Stimulated activated CD8-positive, alpha-beta memory T cell treated with anti-CD3 and anti-CD28 coated beads, Interleukin-2, amount 100 ng/mL, for 1 hour (primary cell): ENCODE measurements around the gene ADD1.
A peak's percentile ranks its signal among the peaks of the same experiment; 100 is the strongest.

Experiments used
- DNase-seq, 2 donors: peaks; one replicate each; pipeline ENCODE4 v3.0.0-alpha.2; 2020; ENCODE audit warnings: low read depth in 2 of 2

The ADD1 gene

GRCh38 chr4:2834001-2834921 lies 9.4 kb upstream of the ADD1 start:
- no peak for DNase-seq

- DNase-seq, result no peak
Observed at GRCh38 chr4:2835978-2836377, 7.7 kb upstream of the ADD1 start.

GRCh38 chr4:2836391-2836859 lies 7.2 kb upstream of the ADD1 start:
- no peak for DNase-seq

- DNase-seq, result no peak
Observed at GRCh38 chr4:2837110-2837903, 6.3 kb upstream of the ADD1 start.

GRCh38 chr4:2837904-2838496 lies 5.6 kb upstream of the ADD1 start:
- peak; percentile 48 to 57 for DNase-seq

GRCh38 chr4:2839060-2839459 lies 4.6 kb upstream of the ADD1 start:
- DNase-seq, result no peak

GRCh38 chr4:2842687-2843262 lies 869 bp upstream of the ADD1 start:
- DNase-seq, result no peak

GRCh38 chr4:2843941-2844584 lies 419 bp downstream of the ADD1 start:
- no peak for DNase-seq

GRCh38 chr4:2846172-2846571 lies 2.5 kb downstream of the ADD1 start:
- no peak for DNase-seq

- DNase-seq, result no peak
Observed at GRCh38 chr4:2847302-2847871, 3.7 kb downstream of the ADD1 start.

GRCh38 chr4:2848449-2848848 lies 4.8 kb downstream of the ADD1 start:
- DNase-seq, result no peak

- DNase-seq, result no peak
Observed at GRCh38 chr4:2849267-2850152, 5.9 kb downstream of the ADD1 start.

- no peak for DNase-seq
Observed at GRCh38 chr4:2850966-2851798, 7.5 kb downstream of the ADD1 start.

GRCh38 chr4:2852481-2852921 lies 8.9 kb downstream of the ADD1 start:
- no peak for DNase-seq

GRCh38 chr4:2855584-2855983 lies 11.9 kb downstream of the ADD1 start:
- DNase-seq, result no peak

GRCh38 chr4:2856266-2856665 lies 12.6 kb downstream of the ADD1 start:
- no peak for DNase-seq

GRCh38 chr4:2857349-2857927 lies 13.8 kb downstream of the ADD1 start:
- DNase-seq, result no peak

- DNase-seq, result no peak
Observed at GRCh38 chr4:2858451-2859217, 15.0 kb downstream of the ADD1 start.
